ENCODE measurements around the gene ABHD12B. TPM values are rescaled to one million over a fixed set of nuclear protein-coding genes. Genes with fewer than 3 reads are reported as not detected.
A peak's percentile ranks its signal among the peaks of the same experiment; 100 is the strongest.

ABHD12B gene
- total RNA-seq, 2 experiments from 2014 or later, result not detected

GRCh38 chr14:50830044-50830931 lies 41.6 kb upstream of the ABHD12B start:
- Mint-ChIP-seq H3K36me3 (ENCODE audit: low read depth) (peaks cover 18% of the 10 kb centered on the region), H3K4me1 (ENCODE audit: low read depth) (peaks cover 56% of the 10 kb centered on the region), H3K4me3 (peak overlapping the region; percentile 83), H3K27ac (peak overlapping the region; percentile 83), H3K27me3 (no peaks in the 10 kb centered on the region), H3K9me3 (no peaks in the 10 kb centered on the region)
- ChIA-PET POLR2A (interaction anchor here (0.9 to 5.6 kb wide), 19 partner anchors 8 to 54 kb away, joined by 3 to 39 read pairs (median 5); no protein-coding TSS in a partner anchor), CTCF (interaction anchor here (1.0 to 14.9 kb wide), 5 partner anchors 14 to 93 kb away, joined by 3 to 114 read pairs (median 5); no protein-coding TSS in a partner anchor)
- DNase-seq, result peak; percentile 79
- intact Hi-C loops (cut with micrococcal nuclease), result no loop called here
- TF ChIP-seq CTCF (IDR thresholded peaks at IDR 0.05), result no peak
- ATAC-seq, result peak; percentile 55

GRCh38 chr14:50830932-50831725 lies 40.7 kb upstream of the ABHD12B start, which contains the start of gene NIN:
Gene NIN (minus strand): TSS chr14:50831162. CDS start chr14:50822056, 9,106 bp downstream.
- peak; percentile 86 for ATAC-seq
- ChIA-PET CTCF (interaction anchor here (14.9 kb wide), 1 partner anchor 30 kb away, joined by 114 read pairs; no protein-coding TSS in a partner anchor), POLR2A (interaction anchor here (0.9 to 5.6 kb wide), 11 partner anchors 10 to 55 kb away, joined by 3 to 39 read pairs (median 5); no protein-coding TSS in a partner anchor)
- H3K4me1 Mint-ChIP-seq (ENCODE audit: low read depth), result peaks cover 54% of the 10 kb centered on the region
- peak within 1 kb of the TSS; percentile 93 for H3K27ac Mint-ChIP-seq
- peaks cover 18% of the 10 kb centered on the region for H3K36me3 Mint-ChIP-seq (ENCODE audit: low read depth)
- H3K4me3 Mint-ChIP-seq, result peak within 1 kb of the TSS; percentile 87
- H3K27me3 Mint-ChIP-seq, result no peaks in the 10 kb centered on the region
- no peaks in the 10 kb centered on the region for H3K9me3 Mint-ChIP-seq
- DNase-seq, result peak; percentile 80
- intact Hi-C loops (cut with micrococcal nuclease), result no loop called here
- no peak for TF ChIP-seq CTCF (IDR thresholded peaks at IDR 0.05)

- Mint-ChIP-seq H3K36me3 (ENCODE audit: low read depth) (peaks cover 15% of the 10 kb centered on the region), H3K4me1 (ENCODE audit: low read depth) (peaks cover 48% of the 10 kb centered on the region), H3K4me3 (peak overlapping the region; percentile 87), H3K9me3 (no peaks in the 10 kb centered on the region), H3K27me3 (no peaks in the 10 kb centered on the region), H3K27ac (peak overlapping the region; percentile 93)
- POLR2A ChIA-PET, result interaction anchor here (0.9 to 5.6 kb wide), 7 partner anchors 10 to 55 kb away, joined by 3 to 39 read pairs (median 5); no protein-coding TSS in a partner anchor
- intact Hi-C loops (cut with micrococcal nuclease), result no loop called here
- ATAC-seq, result no peak
- no peak for DNase-seq
- CTCF ChIA-PET, result interaction anchor here (1.6 to 14.9 kb wide), 2 partner anchors 29 to 46 kb away, joined by 4 to 114 read pairs; no protein-coding TSS in a partner anchor
- TF ChIP-seq CTCF (IDR thresholded peaks at IDR 0.05), result no peak
Measured at GRCh38 chr14:50831726-50832168, 40.1 kb upstream of the ABHD12B start.

GRCh38 chr14:50832935-50833630 lies 38.8 kb upstream of the ABHD12B start:
- peaks cover 48% of the 10 kb centered on the region for H3K4me1 Mint-ChIP-seq (ENCODE audit: low read depth)
- POLR2A ChIA-PET, result interaction anchor here (5.6 kb wide), 1 partner anchor 12 kb away, joined by 39 read pairs; no protein-coding TSS in a partner anchor
- intact Hi-C loops (cut with micrococcal nuclease), result no loop called here

More at GRCh38 chr14:50832935-50833630, 38.8 kb upstream of the ABHD12B start:
- ATAC-seq (no peak), DNase-seq (no peak)
- Mint-ChIP-seq H3K27ac (no peak overlapping the region), H3K9me3 (no peaks in the 10 kb centered on the region), H3K4me3 (no peak overlapping the region), H3K27me3 (no peaks in the 10 kb centered on the region), H3K36me3 (ENCODE audit: low read depth) (peaks cover 9% of the 10 kb centered on the region)
- CTCF ChIA-PET, result interaction anchor here (1.6 to 14.9 kb wide), 2 partner anchors 28 to 47 kb away, joined by 4 to 114 read pairs; no protein-coding TSS in a partner anchor
- no peak for TF ChIP-seq CTCF (IDR thresholded peaks at IDR 0.05)

All from activated CD8-positive, alpha-beta T cell treated with anti-CD3 and anti-CD28 coated beads for 36 hours (primary cell).